Measurements from ENCODE around the gene INPP4A. TPM values are rescaled to one million over a fixed set of nuclear protein-coding genes. Genes with fewer than 3 reads are reported as not detected.

The INPP4A gene
- total RNA-seq, 1 experiment from 2014 or later: 23.4 TPM

DNA sequence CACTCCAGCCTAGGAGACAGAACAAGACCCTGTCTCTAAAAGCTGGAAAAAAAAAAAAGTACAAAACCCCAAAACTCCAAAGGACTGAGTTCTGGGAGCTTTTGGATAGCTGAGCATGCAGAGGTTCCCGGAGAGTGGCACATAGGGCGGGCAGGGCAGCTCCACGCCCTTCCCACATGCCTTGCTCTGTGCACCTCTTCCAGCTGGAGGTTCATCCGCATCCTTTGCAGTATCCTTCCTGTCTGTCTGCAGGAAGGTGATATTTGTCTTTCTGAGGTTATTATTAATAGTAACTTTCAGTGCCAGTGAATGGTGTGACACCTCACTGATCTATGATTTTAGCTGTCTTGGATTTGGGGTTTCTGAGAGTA, 70.2 kb downstream of the INPP4A start:
- BruUV-seq (replicated peaks): no TSS peak
- intact Hi-C loops (cut with micrococcal nuclease): no loop called here
- Histone ChIP-seq H3K9ac (ENCODE audit: low read length) (no peak overlapping the region), H3K27me3 (ENCODE audit: low read length) (no peaks in the 10 kb centered on the region), H3K36me3 (ENCODE audit: low read depth, low read length) (no peaks in the 10 kb centered on the region; the same call in 1 of the 2 replicates), H3K9me3 (ENCODE audit: low read length) (no peaks in the 10 kb centered on the region), H3F3A (ENCODE audit: low read length, unreplicated experiment) (no peaks in the 10 kb centered on the region), H3K27ac (ENCODE audit: low read length) (no peak overlapping the region), H3K4me2 (ENCODE audit: low read length) (no peak overlapping the region), H3K9me2 (replicated peaks; ENCODE audit: low read length) (no peaks in the 10 kb centered on the region), H2AFZ (ENCODE audit: low read length) (no peak overlapping the region), H3K4me3 (ENCODE audit: low read length) (no peak overlapping the region), H3K79me2 (ENCODE audit: low read length) (no peaks in the 10 kb centered on the region), H4K20me1 (ENCODE audit: low read length) (no peaks in the 10 kb centered on the region), H3K4me1 (ENCODE audit: insufficient read depth, low read length) (peaks cover 6% of the 10 kb centered on the region; the same call in 1 of the 2 replicates)
- no peak for DNase-seq
- POLR2A ChIA-PET (ENCODE audit: unreplicated experiment): interaction anchor here (0.5 kb wide), 1 partner anchor 465 kb away, joined by 4 read pairs; no protein-coding TSS in a partner anchor
- TF ChIP-seq EZH2 (IDR thresholded peaks at IDR 0.05; ENCODE audit: low read length, unreplicated experiment) (no peak), EZH2phosphoT487 (IDR thresholded peaks at IDR 0.05; ENCODE audit: borderline replicate concordance, low read length) (no peak)
- TF ChIP-seq, protein P1, sequence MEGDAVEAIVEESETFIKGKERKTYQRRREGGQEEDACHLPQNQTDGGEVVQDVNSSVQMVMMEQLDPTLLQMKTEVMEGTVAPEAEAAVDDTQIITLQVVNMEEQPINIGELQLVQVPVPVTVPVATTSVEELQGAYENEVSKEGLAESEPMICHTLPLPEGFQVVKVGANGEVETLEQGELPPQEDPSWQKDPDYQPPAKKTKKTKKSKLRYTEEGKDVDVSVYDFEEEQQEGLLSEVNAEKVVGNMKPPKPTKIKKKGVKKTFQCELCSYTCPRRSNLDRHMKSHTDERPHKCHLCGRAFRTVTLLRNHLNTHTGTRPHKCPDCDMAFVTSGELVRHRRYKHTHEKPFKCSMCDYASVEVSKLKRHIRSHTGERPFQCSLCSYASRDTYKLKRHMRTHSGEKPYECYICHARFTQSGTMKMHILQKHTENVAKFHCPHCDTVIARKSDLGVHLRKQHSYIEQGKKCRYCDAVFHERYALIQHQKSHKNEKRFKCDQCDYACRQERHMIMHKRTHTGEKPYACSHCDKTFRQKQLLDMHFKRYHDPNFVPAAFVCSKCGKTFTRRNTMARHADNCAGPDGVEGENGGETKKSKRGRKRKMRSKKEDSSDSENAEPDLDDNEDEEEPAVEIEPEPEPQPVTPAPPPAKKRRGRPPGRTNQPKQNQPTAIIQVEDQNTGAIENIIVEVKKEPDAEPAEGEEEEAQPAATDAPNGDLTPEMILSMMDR (conservative IDR thresholded peaks at IDR 0.05; ENCODE audit: low read depth, low read length): no peak
- ATAC-seq: peak; percentile 13; the same call in 1 of the 2 replicates
- CTCF ChIA-PET: no interaction called here

DNA sequence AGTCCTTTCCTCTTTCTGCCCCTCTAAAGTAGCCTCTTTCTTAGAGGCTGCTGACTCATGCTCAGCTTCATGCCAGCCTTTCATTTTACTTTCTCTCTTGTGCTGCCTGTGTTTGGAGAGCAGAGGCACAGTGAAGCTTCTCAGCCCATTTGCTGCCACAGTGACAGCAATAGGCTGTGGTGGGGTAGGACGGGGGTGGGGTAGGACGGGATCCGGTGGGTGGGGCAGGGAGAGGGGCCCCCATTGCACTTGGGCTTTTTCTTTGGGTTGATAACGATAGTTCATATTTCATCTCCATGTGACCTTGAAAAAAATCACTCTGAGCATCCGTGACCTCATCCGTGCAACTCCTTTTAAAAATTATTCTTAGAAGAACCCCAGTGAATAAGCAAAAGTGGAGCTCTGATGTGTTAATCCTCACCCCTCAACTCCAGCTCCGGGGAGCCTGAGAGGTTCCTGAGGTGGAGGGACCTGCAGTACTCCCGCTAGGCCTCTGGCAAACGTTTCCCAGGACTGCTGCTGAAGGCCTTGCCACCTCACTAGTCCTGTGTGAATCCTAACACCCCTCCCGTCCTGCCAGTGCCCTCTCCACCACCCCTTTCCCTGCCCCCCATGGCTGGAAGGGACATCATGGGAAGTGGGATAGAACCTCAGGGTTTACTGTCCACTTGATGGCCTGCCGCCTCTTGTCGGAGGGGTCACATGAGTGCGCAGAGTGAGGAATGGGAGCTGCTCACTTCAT, 70.8 kb downstream of the INPP4A start:
- H4K20me1 ChIP-seq (ENCODE audit: low read length): no peaks in the 10 kb centered on the region
- DNase-seq: peak; percentile 12
- CTCF ChIA-PET: no interaction called here

More for the DNA sequence above, 70.8 kb downstream of the INPP4A start:
- Histone ChIP-seq H2AFZ (ENCODE audit: low read length) (no peak overlapping the region), H3F3A (ENCODE audit: low read length, unreplicated experiment) (no peaks in the 10 kb centered on the region), H3K4me2 (ENCODE audit: low read length) (no peak overlapping the region), H3K36me3 (ENCODE audit: low read depth, low read length) (no peaks in the 10 kb centered on the region; the same call in 1 of the 2 replicates), H3K79me2 (ENCODE audit: low read length) (no peaks in the 10 kb centered on the region), H3K27me3 (ENCODE audit: low read length) (no peaks in the 10 kb centered on the region), H3K4me3 (ENCODE audit: low read length) (no peak overlapping the region), H3K9me2 (replicated peaks; ENCODE audit: low read length) (no peaks in the 10 kb centered on the region), H3K9me3 (ENCODE audit: low read length) (no peaks in the 10 kb centered on the region), H3K4me1 (ENCODE audit: insufficient read depth, low read length) (peaks cover 6% of the 10 kb centered on the region; the same call in 1 of the 2 replicates), H3K27ac (ENCODE audit: low read length) (no peak overlapping the region), H3K9ac (ENCODE audit: low read length) (no peak overlapping the region)
- no TSS peak for BruUV-seq (replicated peaks)
- POLR2A ChIA-PET (ENCODE audit: unreplicated experiment): interaction anchor here (0.5 kb wide), 1 partner anchor 465 kb away, joined by 4 read pairs; no protein-coding TSS in a partner anchor
- ATAC-seq: peak; percentile 40; the same call in 1 of the 2 replicates
- intact Hi-C loops (cut with micrococcal nuclease): no loop called here
- TF ChIP-seq, protein P1 (conservative IDR thresholded peaks at IDR 0.05; ENCODE audit: low read depth, low read length): no peak
- TF ChIP-seq EZH2 (IDR thresholded peaks at IDR 0.05; ENCODE audit: low read length, unreplicated experiment) (no peak), EZH2phosphoT487 (IDR thresholded peaks at IDR 0.05; ENCODE audit: borderline replicate concordance, low read length) (no peak)

All from PC-3 (cell line).